Measurements from ENCODE around the gene GRK2. TPM values are rescaled to one million over a fixed set of nuclear protein-coding genes. Genes with fewer than 3 reads are reported as not detected.

Gene GRK2
- total and polyA plus RNA-seq, 2 donors (not counting 1 experiment from before 2014, with no cell fraction given): 294 to 534 TPM

GRCh38 chr11:67289651-67290479 is 23.6 kb downstream of the GRK2 start:
- DNase-seq (no peak), ATAC-seq (ENCODE audit: low read depth) (no peak)
- ChIA-PET POLR2A (interaction anchor here (0.5 to 4.0 kb wide), 11 partner anchors 12 to 1650 kb away, joined by 3 to 131 read pairs (median 10); partner anchors contain the start of genes GRK2, PTPRCAP and SSH3), CTCF (interaction anchor here (1.4 to 4.3 kb wide), 8 partner anchors 12 to 92 kb away, joined by 5 to 35 read pairs (median 22); partner anchors contain the start of genes GRK2 and POLD4)
- H3K27me3 Mint-ChIP-seq: no peaks in the 10 kb centered on the region
- H3K4me1 Mint-ChIP-seq: peaks cover 50% of the 10 kb centered on the region
- peak overlapping the region in 1 of 2 donors; percentile 64 for H3K27ac ChIP-seq (ENCODE audit: low read length in 2 of 2)
- H3K9me3 ChIP-seq (ENCODE audit: control extremely low read depth in 1 of 3, control insufficient read depth in 2 of 3, insufficient read depth in 1 of 3, low read length in 2 of 3): peaks cover 0 to 1% (median 0%) of the 10 kb centered on the region in 3 donors
- intact Hi-C loops (cut with micrococcal nuclease): loop anchor here (1.0 to 5.0 kb wide), 3 partner anchors 27 to 215 kb away; partner anchors contain the start of gene PITPNM1
- H3K4me1 ChIP-seq (ENCODE audit: control insufficient read depth in 2 of 2, insufficient read depth in 2 of 2, low read length in 2 of 2): peaks cover 44 to 55% of the 10 kb centered on the region in 2 donors
- H3K4me3 Mint-ChIP-seq: peak overlapping the region; percentile 91
- H3K27me3 ChIP-seq (replicated peaks in 1 of 4; ENCODE audit: control extremely low read depth in 1 of 4, control insufficient read depth in 3 of 4, insufficient read depth in 4 of 4, low read length in 3 of 4): no peaks in the 10 kb centered on the region
- H3K27ac Mint-ChIP-seq: peak overlapping the region; percentile 92
- H3K79me2 ChIP-seq (ENCODE audit: control insufficient read depth, insufficient read depth, low read length): peaks cover 41% of the 10 kb centered on the region
- peak overlapping the region; percentile 74 for H3K9ac ChIP-seq (ENCODE audit: low read length)
- H4K20me1 ChIP-seq (ENCODE audit: control insufficient read depth, insufficient read depth, low read length, poor library complexity, severe bottlenecking): peaks cover 26% of the 10 kb centered on the region
- WGBS (ENCODE audit: insufficient coverage): 31% methylated on average over 35 of the region's 36 CpGs
- H3K9me3 Mint-ChIP-seq (ENCODE audit: insufficient read depth): no peaks in the 10 kb centered on the region
- H3K36me3 ChIP-seq (replicated peaks in 1 of 2; ENCODE audit: control extremely low read depth in 1 of 2, control insufficient read depth in 1 of 2, extremely low read depth in 1 of 2, insufficient read depth in 2 of 2, low read length in 1 of 2): peaks cover 2 to 59% of the 10 kb centered on the region in 2 experiments
- H2AFZ ChIP-seq (ENCODE audit: insufficient read depth, low read depth, low read length, poor library complexity, severe bottlenecking): peak overlapping the region; percentile 68
- peak overlapping the region; percentile 46 to 72 (median 55) for H3K4me3 ChIP-seq (ENCODE audit: control extremely low read depth in 1 of 5, extremely low read depth in 1 of 5, insufficient read depth in 1 of 5, low read depth in 2 of 5, low read length in 4 of 5)
- peak overlapping the region; percentile 98 for H3K4me2 ChIP-seq (replicated peaks; ENCODE audit: low read depth, low read length, poor library complexity, severe bottlenecking)
- TF ChIP-seq CTCF (IDR thresholded peaks at IDR 0.05) (no peak), EZH2 (IDR thresholded peaks at IDR 0.05; ENCODE audit: borderline replicate concordance, insufficient read depth, low read depth, low read length, poor library complexity, severe bottlenecking) (no peak)

Data from B cell (primary cell).